K562 (cell line): ENCODE results near the gene NRGN.

Experiments
- ETV6 ChIP-seq, 3 experiments: fragments of 150-350 bp in 1 of 3; sonication (generic) in 1 of 3; formaldehyde crosslinking in 1 of 3; IDR thresholded peaks; 2 replicates each; pipeline versions ENCODE4 v1.6.1 to v1.8.0; 2014 to 2022; ENCODE audit warnings: borderline replicate concordance in 2 of 3, low read depth in 2 of 3, antibody characterized with exemption in 1 of 3, low read length in 1 of 3, mild to moderate bottlenecking in 1 of 3, missing genetic modification reagents in 1 of 3
- HNRNPUL1 ChIP-seq: fragments of 200-400 bp; formaldehyde crosslinking; IDR thresholded peaks from 2 replicates; pipeline ENCODE4 v1.6.1; 2017; ENCODE audit warnings: low read length
- POLR2A ChIP-seq: fragments of 450-650 bp; conservative IDR thresholded peaks from 2 replicates; pipeline ENCODE4 v1.6.1; 2016
- RAD21 ChIP-seq, 2 experiments: fragments of 250-450 bp in 1 of 2; fragments of 450-650 bp in 1 of 2; sonication (Bioruptor Pico) in 1 of 2; formaldehyde crosslinking in 1 of 2; IDR thresholded peaks in 1 of 2; conservative IDR thresholded peaks in 1 of 2; 2 replicates each; pipeline versions ENCODE4 v1.4.0 to v1.8.0; 2020 to 2022; ENCODE audit warnings: mild to moderate bottlenecking in 2 of 2, moderate library complexity in 1 of 2
- TF ChIP-seq, protein P1 (sequence below): sonication (generic); formaldehyde crosslinking; IDR thresholded peaks from 2 replicates; pipeline ENCODE4 v1.8.0; 2022; ENCODE audit warnings: missing genetic modification reagents, mild to moderate bottlenecking, borderline replicate concordance

DNA sequence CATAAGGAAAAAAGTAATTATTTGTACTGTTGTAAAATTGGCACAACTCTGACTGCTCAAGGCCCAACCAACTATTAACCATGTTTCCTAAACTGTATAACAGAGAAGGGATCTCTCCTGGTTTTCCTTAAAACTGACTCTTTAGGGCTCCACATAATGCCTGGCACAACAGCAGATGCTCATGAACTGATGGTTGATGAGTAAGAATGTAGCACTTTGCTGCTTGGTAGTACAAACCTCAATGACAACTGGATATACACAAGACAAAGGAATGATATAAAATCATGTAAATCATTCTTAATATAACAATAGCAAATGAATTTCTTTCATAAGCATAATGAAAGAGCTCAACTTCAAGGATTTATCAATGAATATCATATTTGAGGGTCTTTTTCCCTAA, 48.8 kb downstream of the NRGN start:
- TF ChIP-seq POLR2A (no peak), ETV6 (IDR thresholded peaks at IDR 0.05; ENCODE audit: borderline replicate concordance in 1 of 2, low read depth in 2 of 2, low read length in 1 of 2) (no peak), ETV6 (CRISPR knock-in tag; IDR thresholded peaks at IDR 0.05; ENCODE audit: borderline replicate concordance) (no peak), RAD21 (CRISPR knock-in tag; conservative IDR thresholded peaks at IDR 0.05 in 1 of 2, IDR thresholded peaks at IDR 0.05 in 1 of 2) (no peak), HNRNPUL1 (no peak)
- TF ChIP-seq, protein P1, sequence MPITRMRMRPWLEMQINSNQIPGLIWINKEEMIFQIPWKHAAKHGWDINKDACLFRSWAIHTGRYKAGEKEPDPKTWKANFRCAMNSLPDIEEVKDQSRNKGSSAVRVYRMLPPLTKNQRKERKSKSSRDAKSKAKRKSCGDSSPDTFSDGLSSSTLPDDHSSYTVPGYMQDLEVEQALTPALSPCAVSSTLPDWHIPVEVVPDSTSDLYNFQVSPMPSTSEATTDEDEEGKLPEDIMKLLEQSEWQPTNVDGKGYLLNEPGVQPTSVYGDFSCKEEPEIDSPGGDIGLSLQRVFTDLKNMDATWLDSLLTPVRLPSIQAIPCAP (CRISPR knock-in tag), result no peak
